ENCODE measurements around the gene KCNH2.
A peak's percentile ranks its signal among the peaks of the same experiment; 100 is the strongest.
"Not testable (repeated sequence)": the region's sequence is repeated elsewhere in the genome, so short reads cannot be mapped to it uniquely, and the experiment has no call there.

The KCNH2 gene

GRCh38 chr7:150978126-150978789, at the start of gene KCNH2:
Gene KCNH2, minus strand, starts transcription at chr7:150978321. Its CDS starts 408 bp downstream, at chr7:150977913.
- DNase-seq (ENCODE audit: low read depth): no peak

- not testable (repeated sequence) for DNase-seq (ENCODE audit: low read depth)
These were observed 49.6 kb upstream of the KCNH2 start for GRCh38 chr7:151027728-151028130.

- not testable (repeated sequence) for DNase-seq (ENCODE audit: low read depth)
These were observed 48.9 kb upstream of the KCNH2 start for GRCh38 chr7:151026771-151027727.

- no peak for DNase-seq (ENCODE audit: low read depth)
These were observed 48.0 kb upstream of the KCNH2 start for GRCh38 chr7:151025924-151026671.

- no peak for DNase-seq (ENCODE audit: low read depth)
These were observed 46.4 kb upstream of the KCNH2 start, which contains the start of gene ATG9B for GRCh38 chr7:151024435-151025056. Gene ATG9B, minus strand, starts transcription at chr7:151024494. Its CDS starts 71 bp downstream, at chr7:151024423.

GRCh38 chr7:151023232-151023631, 45.1 kb upstream of the KCNH2 start:
- no peak for DNase-seq (ENCODE audit: low read depth)

GRCh38 chr7:151020231-151020630, 42.1 kb upstream of the KCNH2 start:
- no peak for DNase-seq (ENCODE audit: low read depth)

- no peak for DNase-seq (ENCODE audit: low read depth)
These were observed 41.0 kb upstream of the KCNH2 start for GRCh38 chr7:151019130-151019447.

GRCh38 chr7:151018421-151019129, 40.5 kb upstream of the KCNH2 start:
- DNase-seq (ENCODE audit: low read depth): no peak

GRCh38 chr7:151017953-151018420, 39.9 kb upstream of the KCNH2 start:
- peak; percentile 74 for DNase-seq (ENCODE audit: low read depth)

GRCh38 chr7:151017370-151017952, 39.3 kb upstream of the KCNH2 start:
- no peak for DNase-seq (ENCODE audit: low read depth)

GRCh38 chr7:151016942-151017341, 38.8 kb upstream of the KCNH2 start:
- no peak for DNase-seq (ENCODE audit: low read depth)

GRCh38 chr7:151016505-151016904, 38.4 kb upstream of the KCNH2 start:
- DNase-seq (ENCODE audit: low read depth): no peak

GRCh38 chr7:151015967-151016366, 37.8 kb upstream of the KCNH2 start:
- DNase-seq (ENCODE audit: low read depth): no peak

GRCh38 chr7:151014950-151015349, 36.8 kb upstream of the KCNH2 start:
- DNase-seq (ENCODE audit: low read depth): no peak

- peak; percentile 56 for DNase-seq (ENCODE audit: low read depth)
These were observed 35.8 kb upstream of the KCNH2 start for GRCh38 chr7:151013733-151014497.

- no peak for DNase-seq (ENCODE audit: low read depth)
These were observed 35.2 kb upstream of the KCNH2 start for GRCh38 chr7:151013356-151013732.

- no peak for DNase-seq (ENCODE audit: low read depth)
These were observed 34.8 kb upstream of the KCNH2 start for GRCh38 chr7:151012911-151013347.

GRCh38 chr7:151012031-151012692, 34.0 kb upstream of the KCNH2 start:
- no peak for DNase-seq (ENCODE audit: low read depth)
